ENCODE measurements around the gene PTTG1IP.

DNA sequence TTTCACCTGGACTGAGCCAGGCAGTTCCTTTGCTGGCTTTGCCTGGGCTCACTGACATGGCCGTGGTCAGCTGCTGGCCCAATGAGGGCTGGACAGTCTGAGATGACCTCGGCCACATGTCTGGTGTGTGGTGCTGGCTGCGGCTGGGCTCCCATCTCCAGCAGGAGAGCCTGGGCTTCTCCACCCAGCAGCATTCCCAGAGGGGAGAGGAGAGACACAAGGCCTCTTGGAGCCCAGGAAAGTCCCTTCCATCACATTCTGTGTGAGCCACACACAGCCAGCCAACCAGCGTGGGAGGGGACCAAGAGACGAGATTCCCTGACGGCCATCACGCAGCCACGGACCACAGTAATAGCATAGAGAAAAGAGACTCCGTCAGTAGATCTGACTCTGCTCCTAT is 34.5 kb downstream of the PTTG1IP start:
- TF ChIP-seq, protein P1, sequence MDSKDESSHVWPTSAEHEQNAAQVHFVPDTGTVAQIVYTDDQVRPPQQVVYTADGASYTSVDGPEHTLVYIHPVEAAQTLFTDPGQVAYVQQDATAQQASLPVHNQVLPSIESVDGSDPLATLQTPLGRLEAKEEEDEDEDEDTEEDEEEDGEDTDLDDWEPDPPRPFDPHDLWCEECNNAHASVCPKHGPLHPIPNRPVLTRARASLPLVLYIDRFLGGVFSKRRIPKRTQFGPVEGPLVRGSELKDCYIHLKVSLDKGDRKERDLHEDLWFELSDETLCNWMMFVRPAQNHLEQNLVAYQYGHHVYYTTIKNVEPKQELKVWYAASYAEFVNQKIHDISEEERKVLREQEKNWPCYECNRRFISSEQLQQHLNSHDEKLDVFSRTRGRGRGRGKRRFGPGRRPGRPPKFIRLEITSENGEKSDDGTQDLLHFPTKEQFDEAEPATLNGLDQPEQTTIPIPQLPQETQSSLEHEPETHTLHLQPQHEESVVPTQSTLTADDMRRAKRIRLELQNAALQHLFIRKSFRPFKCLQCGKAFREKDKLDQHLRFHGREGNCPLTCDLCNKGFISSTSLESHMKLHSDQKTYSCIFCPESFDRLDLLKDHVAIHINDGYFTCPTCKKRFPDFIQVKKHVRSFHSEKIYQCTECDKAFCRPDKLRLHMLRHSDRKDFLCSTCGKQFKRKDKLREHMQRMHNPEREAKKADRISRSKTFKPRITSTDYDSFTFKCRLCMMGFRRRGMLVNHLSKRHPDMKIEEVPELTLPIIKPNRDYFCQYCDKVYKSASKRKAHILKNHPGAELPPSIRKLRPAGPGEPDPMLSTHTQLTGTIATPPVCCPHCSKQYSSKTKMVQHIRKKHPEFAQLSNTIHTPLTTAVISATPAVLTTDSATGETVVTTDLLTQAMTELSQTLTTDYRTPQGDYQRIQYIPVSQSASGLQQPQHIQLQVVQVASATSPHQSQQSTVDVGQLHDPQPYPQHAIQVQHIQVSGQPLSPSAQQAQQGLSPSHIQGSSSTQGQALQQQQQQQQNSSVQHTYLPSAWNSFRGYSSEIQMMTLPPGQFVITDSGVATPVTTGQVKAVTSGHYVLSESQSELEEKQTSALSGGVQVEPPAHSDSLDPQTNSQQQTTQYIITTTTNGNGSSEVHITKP (tag by site-specific recombination; IDR thresholded peaks at IDR 0.05) = no peak
- TF ChIP-seq, protein P2, sequence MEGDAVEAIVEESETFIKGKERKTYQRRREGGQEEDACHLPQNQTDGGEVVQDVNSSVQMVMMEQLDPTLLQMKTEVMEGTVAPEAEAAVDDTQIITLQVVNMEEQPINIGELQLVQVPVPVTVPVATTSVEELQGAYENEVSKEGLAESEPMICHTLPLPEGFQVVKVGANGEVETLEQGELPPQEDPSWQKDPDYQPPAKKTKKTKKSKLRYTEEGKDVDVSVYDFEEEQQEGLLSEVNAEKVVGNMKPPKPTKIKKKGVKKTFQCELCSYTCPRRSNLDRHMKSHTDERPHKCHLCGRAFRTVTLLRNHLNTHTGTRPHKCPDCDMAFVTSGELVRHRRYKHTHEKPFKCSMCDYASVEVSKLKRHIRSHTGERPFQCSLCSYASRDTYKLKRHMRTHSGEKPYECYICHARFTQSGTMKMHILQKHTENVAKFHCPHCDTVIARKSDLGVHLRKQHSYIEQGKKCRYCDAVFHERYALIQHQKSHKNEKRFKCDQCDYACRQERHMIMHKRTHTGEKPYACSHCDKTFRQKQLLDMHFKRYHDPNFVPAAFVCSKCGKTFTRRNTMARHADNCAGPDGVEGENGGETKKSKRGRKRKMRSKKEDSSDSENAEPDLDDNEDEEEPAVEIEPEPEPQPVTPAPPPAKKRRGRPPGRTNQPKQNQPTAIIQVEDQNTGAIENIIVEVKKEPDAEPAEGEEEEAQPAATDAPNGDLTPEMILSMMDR (tag by site-specific recombination; IDR thresholded peaks at IDR 0.05) = no peak
- TF ChIP-seq ZNF416 (tag by site-specific recombination; IDR thresholded peaks at IDR 0.05) (no peak), ZNF510 (tag by site-specific recombination; IDR thresholded peaks at IDR 0.05; ENCODE audit: insufficient replicate concordance) (no peak), ZNF10 (tag by site-specific recombination; IDR thresholded peaks at IDR 0.05) (no peak)

Measured in HEK293 (cell line).